Skin epidermis (tissue), 12 donors: ENCODE results near the gene OR10A4.
"Not testable (repeated sequence)": the region's sequence is repeated elsewhere in the genome, so short reads cannot be mapped to it uniquely, and the experiment has no call there.

Experiments used
- H3K27ac ChIP-seq, 21 experiments: fragments of 200-600 bp; sonication (generic) in 11 of 21; one replicate each; pipeline ENCODE4 v1.5.0; 2020; ENCODE audit warnings: mild to moderate bottlenecking in 3 of 21, inconsistent platforms in 2 of 21, moderate library complexity in 2 of 21
- H3K4me3 ChIP-seq, 7 experiments: fragments of 200-600 bp; sonication (generic) in 2 of 7; one replicate each; pipeline ENCODE4 v1.5.0; 2020; ENCODE audit warnings: inconsistent platforms in 2 of 7, mild to moderate bottlenecking in 2 of 7, moderate library complexity in 1 of 7

OR10A4 gene, protein sequence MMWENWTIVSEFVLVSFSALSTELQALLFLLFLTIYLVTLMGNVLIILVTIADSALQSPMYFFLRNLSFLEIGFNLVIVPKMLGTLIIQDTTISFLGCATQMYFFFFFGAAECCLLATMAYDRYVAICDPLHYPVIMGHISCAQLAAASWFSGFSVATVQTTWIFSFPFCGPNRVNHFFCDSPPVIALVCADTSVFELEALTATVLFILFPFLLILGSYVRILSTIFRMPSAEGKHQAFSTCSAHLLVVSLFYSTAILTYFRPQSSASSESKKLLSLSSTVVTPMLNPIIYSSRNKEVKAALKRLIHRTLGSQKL

DNA sequence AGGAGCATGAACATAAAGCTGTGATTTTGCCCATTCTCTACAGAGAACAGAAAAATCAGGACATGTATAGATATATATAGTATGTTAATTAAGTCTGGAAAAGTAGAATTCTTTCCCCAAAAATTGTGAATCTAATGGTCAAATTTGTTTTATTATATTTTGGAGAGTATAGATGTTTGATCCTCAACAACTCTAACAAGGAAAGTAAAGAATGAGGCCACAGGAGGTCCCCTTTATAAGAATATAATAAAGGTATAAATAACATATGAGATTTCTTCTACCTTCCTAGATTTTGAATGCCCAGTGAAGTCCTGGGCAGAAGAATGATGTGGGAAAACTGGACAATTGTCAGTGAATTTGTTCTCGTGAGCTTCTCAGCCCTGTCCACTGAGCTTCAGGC, at the start of gene OR10A4:
TSS of gene OR10A4 (plus strand) at position 301 of the 400 bp plus-strand sequence. CDS start at position 324, 23 bp downstream.
- no peak within 1 kb of the TSS for H3K27ac ChIP-seq
- H3K4me3 ChIP-seq = no peak within 1 kb of the TSS

DNA sequence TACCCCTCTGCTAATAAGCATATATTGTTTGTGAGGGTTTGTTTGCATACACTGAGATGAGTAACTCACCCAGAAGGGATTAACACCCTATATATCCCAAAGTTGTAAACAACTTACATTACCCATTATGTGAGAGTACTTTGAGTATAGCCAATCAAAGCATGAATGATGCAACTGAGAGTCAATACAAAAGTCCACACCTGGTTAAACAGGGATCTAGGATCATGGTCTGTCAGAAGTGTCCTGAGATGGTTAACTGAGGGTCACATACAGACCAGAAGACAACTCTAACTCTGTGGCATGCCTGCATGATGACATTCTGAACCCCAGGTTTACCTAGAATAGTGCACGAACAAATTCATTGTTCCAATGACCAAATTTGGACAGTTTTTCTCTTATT, 48.3 kb upstream of the OR10A4 start:
- Histone ChIP-seq H3K27ac (no peak overlapping the region), H3K4me3 (no peak overlapping the region)

DNA sequence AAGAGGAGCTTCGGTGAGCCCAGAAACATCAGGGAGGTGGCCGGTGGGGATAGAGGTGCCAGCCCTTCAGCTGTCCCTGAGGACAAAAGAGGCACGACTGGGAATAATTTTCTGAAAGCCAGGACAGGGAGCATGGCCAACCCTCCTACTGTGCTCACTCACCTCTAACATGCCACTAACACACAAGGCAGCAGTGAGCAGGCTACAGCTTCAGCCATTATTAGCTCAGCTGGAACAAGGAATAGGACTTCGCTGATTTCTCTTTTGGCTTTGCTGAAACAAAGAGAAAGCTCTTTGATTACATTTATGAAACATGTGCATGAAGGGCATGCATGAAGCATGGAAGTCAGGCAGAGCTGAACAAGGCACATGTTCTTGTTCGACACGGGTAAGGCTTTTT, 43.1 kb upstream of the OR10A4 start:
- H3K4me3 ChIP-seq = no peak overlapping the region
- H3K27ac ChIP-seq = no peak overlapping the region

DNA sequence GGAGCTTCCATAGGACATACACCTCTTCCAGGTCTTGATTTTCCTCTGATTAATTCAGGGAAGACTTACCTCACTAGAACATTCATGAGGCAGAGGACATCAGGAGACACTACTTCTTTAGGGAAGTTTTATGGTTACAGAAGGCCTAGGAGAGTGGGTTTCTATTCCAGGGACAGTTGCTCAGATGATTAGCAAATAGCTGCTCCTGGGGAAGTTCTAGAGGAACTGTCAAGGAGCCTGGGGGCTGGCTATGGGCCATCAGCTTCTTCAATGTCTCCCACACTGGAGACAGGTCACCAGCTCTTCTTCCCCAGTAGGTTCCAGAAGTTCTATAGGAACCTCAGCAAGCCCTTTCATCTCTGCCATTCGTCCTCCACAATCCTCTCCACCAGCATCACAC, 42.4 kb upstream of the OR10A4 start:
- Histone ChIP-seq H3K27ac (no peak overlapping the region), H3K4me3 (no peak overlapping the region)

DNA sequence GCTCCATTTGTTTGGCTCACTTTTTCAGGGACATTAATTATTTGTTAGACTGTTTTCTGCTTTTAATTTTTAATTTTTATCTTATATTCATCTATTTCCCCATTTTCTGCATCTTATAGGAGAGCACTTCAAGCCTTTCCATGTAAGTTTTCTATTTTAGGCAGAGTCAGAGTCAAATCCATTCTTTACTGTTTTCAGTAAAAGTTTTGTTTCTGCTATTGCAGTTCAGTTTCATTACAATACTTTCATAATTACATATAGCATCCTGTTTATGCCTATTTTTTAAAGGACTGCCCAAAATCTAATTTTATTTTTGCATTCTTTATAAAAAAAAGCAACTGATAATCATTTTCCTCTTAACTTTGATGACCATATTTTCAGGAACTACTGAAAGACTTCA, 34.7 kb upstream of the OR10A4 start:
- no peak overlapping the region for H3K4me3 ChIP-seq
- H3K27ac ChIP-seq = no peak overlapping the region

DNA sequence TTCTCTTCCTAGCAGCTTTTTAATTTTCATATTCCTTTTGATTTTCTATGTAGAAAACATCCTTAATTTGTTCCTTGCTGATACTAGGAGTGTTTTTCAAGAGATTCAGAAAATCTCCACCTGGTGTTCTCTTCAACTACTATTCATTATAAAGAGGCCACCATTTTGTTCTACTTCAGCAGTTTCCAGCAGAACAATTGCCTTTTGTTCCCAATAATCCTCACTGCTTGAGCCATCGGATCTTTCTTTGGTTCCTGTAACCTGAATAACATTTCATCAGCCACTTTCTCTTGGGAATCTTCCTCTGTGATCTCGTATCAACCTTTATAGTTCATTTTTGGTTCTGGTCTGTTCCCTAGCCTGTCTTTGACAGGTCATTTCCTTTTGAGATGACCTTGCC, 32.8 kb upstream of the OR10A4 start:
- Histone ChIP-seq H3K4me3 (no peak overlapping the region), H3K27ac (no peak overlapping the region)

DNA sequence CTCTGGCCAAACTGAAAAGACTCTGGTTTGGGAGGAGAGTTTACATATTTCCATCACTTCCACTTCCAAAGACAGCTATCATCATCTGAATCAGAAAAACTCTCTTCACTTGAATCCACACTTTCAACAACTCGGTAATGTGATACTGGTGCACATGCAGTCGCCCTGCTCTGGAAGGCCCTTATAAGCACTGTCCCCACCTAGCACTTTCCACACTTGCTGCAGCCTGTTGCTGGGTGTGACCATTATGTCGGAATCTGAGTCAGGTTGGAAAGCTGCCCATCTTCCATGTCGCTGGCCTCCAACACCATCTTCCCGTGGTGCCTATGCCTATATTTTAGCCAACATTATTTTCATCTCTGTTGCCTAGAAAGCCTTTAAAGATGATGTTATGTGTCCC, 32.1 kb upstream of the OR10A4 start:
- H3K4me3 ChIP-seq = no peak overlapping the region
- H3K27ac ChIP-seq = no peak overlapping the region

DNA sequence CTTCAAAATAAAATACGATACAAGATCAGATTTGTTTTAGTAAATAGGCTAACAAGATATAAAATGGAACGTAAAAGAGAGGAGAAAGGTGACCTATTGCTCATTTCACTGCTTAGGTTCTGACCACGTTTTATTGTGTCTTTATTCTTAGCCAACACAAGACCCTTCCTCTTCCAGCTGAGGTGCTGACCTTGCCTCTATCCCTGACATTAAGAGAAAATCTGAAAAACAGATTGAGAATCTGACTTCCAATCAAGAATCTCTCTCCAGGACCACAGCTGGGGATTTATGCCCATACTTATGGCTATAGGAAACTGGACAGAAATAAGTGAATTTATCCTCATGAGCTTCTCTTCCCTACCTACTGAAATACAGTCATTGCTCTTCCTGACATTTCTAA, 31.0 kb upstream of the OR10A4 start, which contains the start of gene OR10A5:
TSS of gene OR10A5 (plus strand) at position 301 of the 400 bp plus-strand sequence. CDS start at position 301, 0 bp downstream.
- Histone ChIP-seq H3K4me3 (no peak within 1 kb of the TSS), H3K27ac (no peak within 1 kb of the TSS)

DNA sequence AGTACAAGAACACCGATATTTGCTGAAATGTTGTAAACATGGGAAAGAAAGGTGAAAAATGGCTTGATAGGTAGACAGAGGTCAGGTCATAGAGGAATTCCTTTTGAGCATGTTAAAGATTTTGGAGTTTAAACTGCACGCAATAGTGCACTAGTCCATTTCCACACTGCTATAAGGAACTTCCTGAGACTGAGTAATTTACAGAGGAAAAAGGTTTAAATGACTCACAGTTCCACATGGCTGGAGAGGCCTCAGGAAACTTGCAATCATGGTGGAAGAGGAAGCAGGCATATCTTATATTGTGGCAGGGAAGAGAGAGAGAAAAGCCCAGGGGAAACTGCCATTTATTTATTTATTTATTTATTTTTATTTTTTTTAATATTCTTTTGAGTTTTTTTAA, 25.9 kb upstream of the OR10A4 start:
- Histone ChIP-seq H3K27ac (no peak overlapping the region), H3K4me3 (no peak overlapping the region)

DNA sequence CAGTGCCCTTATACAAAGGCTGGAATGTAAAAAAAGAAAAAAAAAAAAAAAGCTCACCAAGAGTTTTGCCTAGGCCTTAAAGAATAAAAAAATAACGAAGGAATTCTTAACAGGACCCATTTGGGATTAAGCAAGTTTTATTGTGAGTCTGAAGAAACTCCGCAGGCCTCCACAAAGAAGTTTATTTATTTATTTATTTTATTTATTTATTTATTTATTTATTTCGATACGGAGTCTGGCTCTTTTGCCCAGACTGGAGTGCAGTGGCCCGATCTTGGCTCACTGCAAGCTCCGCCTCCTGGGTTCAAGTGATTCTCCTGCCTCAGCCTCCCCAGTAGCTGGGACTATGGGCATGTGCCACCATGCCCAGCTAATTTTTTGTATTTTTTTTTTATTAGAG, 21.6 kb upstream of the OR10A4 start:
- H3K4me3 ChIP-seq, H3K27ac ChIP-seq: not testable (repeated sequence)

DNA sequence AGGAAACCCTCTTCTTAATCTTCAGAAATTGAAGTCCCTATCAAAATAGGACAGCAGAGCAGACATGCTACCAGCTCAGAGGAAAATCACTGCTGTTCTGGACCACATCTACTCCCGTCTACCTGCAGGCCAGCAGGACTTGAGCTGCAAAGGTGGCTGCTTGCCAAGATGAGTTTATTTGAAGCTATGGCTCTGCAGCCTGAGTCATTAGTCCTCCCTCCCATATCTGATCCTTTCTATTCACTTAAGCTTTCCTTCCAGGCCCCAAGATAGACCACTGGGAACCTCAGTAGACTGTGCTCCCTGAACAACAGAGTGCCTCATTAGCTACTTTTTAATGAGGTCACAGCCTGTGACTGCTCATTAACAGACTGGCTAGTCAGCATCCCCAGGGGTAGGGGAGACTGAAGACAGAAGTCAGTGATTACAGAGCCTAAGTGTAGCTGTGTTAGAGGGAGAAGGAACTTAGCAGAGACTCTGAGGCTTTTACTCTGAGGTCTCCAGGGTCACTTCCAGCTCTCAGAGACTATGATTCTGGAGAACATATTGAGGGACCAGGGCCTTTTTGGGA, 20.4 kb upstream of the OR10A4 start:
- Histone ChIP-seq H3K27ac (no peak overlapping the region), H3K4me3 (no peak overlapping the region)

DNA sequence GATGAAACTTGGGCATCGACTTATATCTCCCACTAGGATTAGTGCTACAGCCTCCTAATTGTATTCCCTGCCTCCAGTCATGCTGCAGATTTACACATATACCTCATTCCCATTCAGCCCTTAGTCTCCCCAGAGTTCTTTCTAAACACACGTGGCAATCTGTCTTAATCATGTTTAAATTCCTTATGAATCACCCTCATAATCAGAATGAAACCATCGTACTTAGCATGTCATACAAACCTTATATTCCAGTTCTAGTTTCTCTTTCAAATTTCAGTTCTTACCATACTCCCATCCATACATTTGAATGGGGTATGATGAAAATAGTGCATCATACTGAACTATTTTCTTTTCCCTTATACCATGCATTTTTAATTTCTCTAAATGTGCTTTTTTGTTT, 19.6 kb upstream of the OR10A4 start:
- no peak overlapping the region for H3K27ac ChIP-seq
- H3K4me3 ChIP-seq = no peak overlapping the region

DNA sequence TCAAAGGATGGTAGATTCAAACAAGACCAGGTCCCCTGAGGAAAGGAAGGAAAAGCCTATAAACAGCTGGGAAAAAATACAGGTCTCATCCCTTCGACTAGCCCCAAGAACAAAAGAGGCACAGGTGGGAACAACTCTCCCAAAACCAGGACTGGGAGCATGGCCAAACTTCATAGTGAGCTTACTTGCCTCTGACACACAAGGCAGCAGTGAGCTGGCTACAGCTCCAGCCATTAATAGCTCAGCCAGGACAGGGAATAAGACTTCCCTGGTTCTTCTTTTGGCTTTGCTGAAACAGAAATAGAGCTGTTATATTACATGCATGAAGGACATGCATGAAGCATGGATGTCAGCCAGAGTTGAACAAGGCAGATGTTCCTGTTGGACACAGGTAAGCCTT, 13.5 kb upstream of the OR10A4 start, which contains the start of gene OR10A2:
TSS of gene OR10A2 (plus strand) at position 97 of the 400 bp plus-strand sequence. CDS start 6,698 bp downstream, outside the sequence.
- Histone ChIP-seq H3K4me3 (no peak within 1 kb of the TSS), H3K27ac (no peak within 1 kb of the TSS)

DNA sequence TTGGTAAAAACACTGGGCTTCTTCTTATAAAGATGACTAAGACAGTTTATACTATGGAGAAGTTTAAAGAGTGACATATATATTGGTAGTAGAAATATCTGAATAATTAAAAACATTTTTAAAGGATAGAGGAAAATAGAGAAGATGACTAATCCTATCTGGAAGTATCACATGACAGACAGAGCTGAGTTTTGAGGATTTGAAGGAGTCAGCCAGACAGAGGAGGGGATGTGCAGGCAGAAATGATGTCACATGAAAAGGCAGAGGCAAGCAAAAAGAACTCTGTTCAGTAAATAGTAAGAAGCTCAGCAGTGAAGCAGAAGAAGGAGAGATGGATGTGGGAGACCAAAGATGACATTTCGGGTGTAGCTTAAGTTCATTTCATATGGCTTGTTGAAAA, 12.0 kb upstream of the OR10A4 start:
- Histone ChIP-seq H3K27ac (no peak overlapping the region), H3K4me3 (no peak overlapping the region)

DNA sequence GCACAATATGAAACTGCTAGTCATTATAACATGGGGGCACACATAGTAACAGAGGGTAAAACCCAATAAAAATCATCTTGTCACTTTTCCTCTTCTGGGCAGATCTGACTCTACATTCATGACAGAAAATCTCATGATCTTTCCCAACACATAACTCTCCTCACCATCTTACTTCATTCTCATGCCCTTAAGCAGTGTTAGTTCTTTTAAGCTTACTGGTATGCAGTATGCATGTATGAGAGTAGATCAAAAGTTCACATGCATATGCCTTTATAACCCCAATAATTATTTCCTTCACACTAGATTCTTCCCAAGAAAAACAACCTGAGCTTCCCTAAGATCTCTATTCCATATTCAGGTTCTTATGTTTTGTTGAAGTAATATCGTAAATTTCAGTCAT, 5.1 kb upstream of the OR10A4 start:
- no peak overlapping the region for H3K27ac ChIP-seq
- H3K4me3 ChIP-seq = no peak overlapping the region

DNA sequence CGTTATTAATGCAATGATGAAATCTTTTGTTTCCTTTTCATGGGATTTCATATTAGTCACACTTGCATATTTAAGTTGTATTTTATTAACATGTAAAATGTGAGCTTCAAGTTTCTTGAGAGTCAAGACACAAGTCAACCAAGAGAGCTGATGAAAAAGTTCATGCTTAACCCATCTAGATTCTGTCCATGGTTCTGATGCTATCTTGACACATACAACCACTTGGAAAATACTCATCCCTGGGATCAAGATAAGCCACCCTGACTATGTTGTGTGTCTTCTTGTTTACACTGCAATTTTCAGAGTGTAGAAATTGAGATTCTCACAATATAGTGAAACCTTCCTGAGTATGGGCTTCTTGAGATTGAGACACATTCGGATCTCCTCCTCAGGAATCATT, 664 bp upstream of the OR10A4 start:
- H3K27ac ChIP-seq = no peak overlapping the region
- H3K4me3 ChIP-seq = no peak overlapping the region

DNA sequence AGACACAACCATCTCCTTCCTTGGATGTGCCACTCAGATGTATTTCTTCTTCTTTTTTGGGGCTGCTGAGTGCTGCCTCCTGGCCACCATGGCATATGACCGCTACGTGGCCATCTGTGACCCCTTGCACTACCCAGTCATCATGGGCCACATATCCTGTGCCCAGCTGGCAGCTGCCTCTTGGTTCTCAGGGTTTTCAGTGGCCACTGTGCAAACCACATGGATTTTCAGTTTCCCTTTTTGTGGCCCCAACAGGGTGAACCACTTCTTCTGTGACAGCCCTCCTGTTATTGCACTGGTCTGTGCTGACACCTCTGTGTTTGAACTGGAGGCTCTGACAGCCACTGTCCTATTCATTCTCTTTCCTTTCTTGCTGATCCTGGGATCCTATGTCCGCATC, 489 bp downstream of the OR10A4 start:
- Histone ChIP-seq H3K27ac (no peak overlapping the region), H3K4me3 (no peak overlapping the region)

DNA sequence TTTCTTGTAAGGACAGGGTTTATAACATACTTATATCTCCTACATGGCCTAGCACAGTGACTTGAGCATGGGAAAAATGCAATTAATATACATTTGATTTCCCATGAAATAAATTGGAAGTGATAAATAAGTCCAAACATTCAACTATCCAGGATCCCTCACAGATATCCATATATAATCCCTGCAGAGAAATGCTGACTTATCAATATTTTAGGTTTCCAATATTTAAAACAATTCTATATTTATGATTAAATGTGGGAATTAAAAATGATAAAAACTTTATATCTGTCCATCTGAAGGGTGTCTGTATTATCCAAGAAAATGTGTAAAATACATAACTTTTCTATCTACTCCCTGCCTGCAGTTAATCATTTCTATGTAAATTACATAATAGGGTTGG, 6.3 kb downstream of the OR10A4 start:
- H3K4me3 ChIP-seq = no peak overlapping the region
- H3K27ac ChIP-seq = no peak overlapping the region

DNA sequence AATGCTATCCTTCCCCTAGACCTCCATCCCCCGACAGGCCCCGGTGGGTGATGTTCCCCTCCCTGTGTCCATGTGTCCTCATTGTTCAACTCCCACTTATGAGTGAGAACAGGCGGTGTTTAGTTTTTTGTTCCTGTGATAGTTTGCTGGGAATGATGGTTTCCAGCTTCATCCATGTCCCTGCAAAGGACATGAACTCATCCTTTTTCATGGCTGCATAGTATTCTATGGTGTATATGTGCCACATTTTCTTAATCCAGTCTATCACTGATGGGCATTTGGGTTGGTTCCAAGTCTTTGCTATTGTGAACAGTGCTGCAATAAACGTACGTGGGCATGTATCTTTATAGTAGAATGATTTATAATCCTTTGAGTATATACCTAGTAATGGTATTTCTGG, 11.3 kb downstream of the OR10A4 start:
- H3K4me3 ChIP-seq, H3K27ac ChIP-seq: not testable (repeated sequence)

DNA sequence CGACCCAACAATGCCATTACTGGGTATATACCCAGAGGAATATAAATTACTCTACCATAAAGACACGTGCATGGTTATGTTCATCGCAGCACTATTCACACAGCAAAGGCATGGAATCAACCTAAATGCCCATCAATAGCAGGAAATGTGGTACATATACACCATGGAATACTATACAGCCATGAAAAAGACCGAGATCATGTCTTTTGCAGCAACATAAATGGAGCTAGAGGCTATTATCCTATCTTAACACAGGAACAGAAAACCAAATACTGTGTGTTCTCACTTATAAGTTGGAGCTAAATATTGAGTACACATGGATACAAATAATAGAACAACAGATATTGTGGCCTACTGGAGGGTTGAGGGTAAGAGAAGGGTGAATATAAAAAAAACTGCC, 12.4 kb downstream of the OR10A4 start:
- Histone ChIP-seq H3K27ac (no peak overlapping the region), H3K4me3 (no peak overlapping the region)

DNA sequence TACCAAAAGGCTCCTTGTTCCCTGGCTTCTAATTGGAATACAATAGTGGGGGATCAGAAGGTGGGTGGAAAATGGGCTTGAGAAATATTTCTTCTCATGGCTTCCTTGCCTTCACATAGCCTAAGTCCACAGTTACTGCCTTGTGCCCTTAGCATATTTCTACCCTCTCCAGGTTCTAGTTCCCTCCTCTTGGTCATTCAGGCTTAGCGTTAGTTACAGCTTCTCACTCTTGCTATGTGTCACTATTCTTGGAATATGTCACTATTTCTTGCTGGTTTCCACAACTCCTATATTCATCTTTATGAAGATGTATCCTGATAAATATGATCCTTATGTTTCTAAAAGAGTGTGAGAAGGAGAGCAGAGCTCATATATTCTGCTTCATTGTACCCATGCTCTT, 13.4 kb downstream of the OR10A4 start:
- Histone ChIP-seq H3K4me3 (no peak overlapping the region), H3K27ac (no peak overlapping the region)

DNA sequence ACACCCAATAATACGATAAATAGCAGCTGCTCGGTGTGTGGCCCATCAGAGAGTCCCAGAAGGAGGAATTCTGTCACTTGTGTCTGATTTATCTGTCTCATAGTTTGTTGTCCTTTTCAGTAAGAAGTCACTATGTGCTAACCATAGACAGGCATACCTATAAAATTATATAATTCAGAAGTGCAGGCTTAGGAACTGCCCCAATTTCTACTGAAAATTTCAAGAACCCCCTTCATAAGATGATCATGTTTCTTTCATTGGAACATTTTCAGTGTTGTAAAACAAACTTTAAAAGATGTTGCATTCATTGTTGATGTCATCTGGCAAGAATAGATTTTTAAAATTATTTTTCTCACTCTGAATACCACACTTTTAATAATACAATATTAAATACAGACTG, 16.0 kb downstream of the OR10A4 start, which contains the start of gene OR2D2:
TSS of gene OR2D2 (minus strand) at position 101 of the 400 bp plus-strand sequence. CDS start at position 101, 0 bp downstream.
- no peak within 1 kb of the TSS for H3K4me3 ChIP-seq
- H3K27ac ChIP-seq = no peak within 1 kb of the TSS
